Amygdala (tissue), 56 donors: ENCODE measurements around the gene SUSD2.
A peak's percentile ranks its signal among the peaks of the same experiment; 100 is the strongest.
"Not testable (repeated sequence)": the region's sequence is repeated elsewhere in the genome, so short reads cannot be mapped to it uniquely, and the experiment has no call there.

Experiments
- DNase-seq, 56 donors: peaks; one replicate each; lab custom pipeline; 2025; lab: John Stamatoyannopoulos, UW

SUSD2 gene

GRCh38 chr22:24181088-24181995 lies at the start of gene SUSD2:
SUSD2 (plus strand) TSS chr22:24181487; CDS start chr22:24181520, 33 bp downstream.
- DNase-seq, result no peak

- DNase-seq, result no peak
Observed at GRCh38 chr22:24133187-24133965, 47.9 kb upstream of the SUSD2 start.

GRCh38 chr22:24134090-24134846 lies 47.0 kb upstream of the SUSD2 start:
- peak in 49 of 56 donors; percentile 24 to 92 (median 71) for DNase-seq

- not testable (repeated sequence) for DNase-seq
Observed at GRCh38 chr22:24136533-24136932, 44.8 kb upstream of the SUSD2 start.

- no peak for DNase-seq
Observed at GRCh38 chr22:24137595-24137994, 43.7 kb upstream of the SUSD2 start.

GRCh38 chr22:24138649-24139420 lies 42.5 kb upstream of the SUSD2 start:
- no peak for DNase-seq

- DNase-seq, result peak in 27 of 56 donors; percentile 9 to 58 (median 24)
Observed at GRCh38 chr22:24140357-24140756, 40.9 kb upstream of the SUSD2 start.

GRCh38 chr22:24141586-24141985 lies 39.7 kb upstream of the SUSD2 start:
- no peak for DNase-seq

- DNase-seq, result no peak
Observed at GRCh38 chr22:24142241-24142640, 39.0 kb upstream of the SUSD2 start.

- DNase-seq, result no peak
Observed at GRCh38 chr22:24142831-24143230, 38.5 kb upstream of the SUSD2 start.

GRCh38 chr22:24144056-24144777 lies 37.1 kb upstream of the SUSD2 start:
- DNase-seq, result no peak

- no peak for DNase-seq
Observed at GRCh38 chr22:24144778-24145085, 36.6 kb upstream of the SUSD2 start.

- DNase-seq, result no peak
Observed at GRCh38 chr22:24145446-24146193, 35.7 kb upstream of the SUSD2 start.

- peak in 7 of 56 donors; percentile 2 to 51 (median 9) for DNase-seq
Observed at GRCh38 chr22:24146194-24146616, 35.1 kb upstream of the SUSD2 start.

- peak in 12 of 56 donors; percentile 3 to 44 (median 16) for DNase-seq
Observed at GRCh38 chr22:24146791-24147353, 34.4 kb upstream of the SUSD2 start.

GRCh38 chr22:24147666-24148065 lies 33.6 kb upstream of the SUSD2 start:
- DNase-seq, result no peak

- no peak for DNase-seq
Observed at GRCh38 chr22:24148266-24149197, 32.8 kb upstream of the SUSD2 start.
